Mammary epithelial cell (primary cell): Measurements from ENCODE around the gene DDR2.

Experiments used
- CTCF ChIP-seq, 2 donors: IDR thresholded peaks in 1 of 2; conservative IDR thresholded peaks in 1 of 2; 2 replicates each; pipeline ENCODE4 v1.5.1; 2011 to 2012; ENCODE audit warnings: inconsistent platforms in 2 of 2, low read length in 2 of 2, mild to moderate bottlenecking in 2 of 2, control low read depth in 1 of 2, low read depth in 1 of 2; ENCODE audit not compliant: insufficient read depth in 1 of 2; ENCODE audit errors: extremely low read depth in 1 of 2
- EZH2 ChIP-seq: IDR thresholded peaks from 2 replicates; pipeline ENCODE4 v1.6.1; 2012; ENCODE audit warnings: low read length, inconsistent platforms, borderline replicate concordance

DNA sequence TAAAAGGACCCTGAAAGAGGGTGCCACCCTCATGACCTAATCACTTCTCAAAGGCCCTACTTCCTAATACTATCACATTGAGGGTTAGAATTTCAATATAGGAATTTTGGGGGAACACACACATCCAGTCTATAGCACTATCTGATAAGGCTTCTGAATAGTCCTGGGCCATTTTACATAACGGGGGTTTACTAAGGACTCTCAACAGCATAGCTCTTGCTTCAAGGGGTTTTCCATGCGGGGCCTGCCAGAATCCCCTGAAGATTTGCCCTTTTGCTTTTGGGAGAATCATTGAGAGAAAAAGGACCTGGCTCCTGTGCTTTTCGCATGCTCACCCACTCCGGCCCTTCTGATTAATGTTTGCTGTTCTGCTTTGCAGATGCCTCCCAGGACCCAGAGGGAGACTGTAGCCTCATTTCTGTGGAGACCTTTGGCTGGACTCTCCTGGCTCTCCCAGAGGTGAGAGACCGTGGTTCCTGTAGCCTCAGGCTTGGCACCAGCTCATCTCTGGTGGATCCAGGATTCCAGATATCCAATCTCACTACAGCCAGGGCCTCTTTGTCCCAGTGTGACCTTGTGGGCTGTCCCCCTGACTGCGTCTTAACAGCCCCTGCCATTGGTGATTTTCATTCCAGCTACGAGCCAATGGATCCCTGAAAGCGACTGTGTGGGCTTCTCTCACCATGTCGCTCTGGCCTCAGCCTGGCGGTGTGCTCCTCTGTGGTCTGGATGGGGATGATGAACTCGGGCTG is 72.6 kb downstream of the DDR2 start:
- no peak for TF ChIP-seq CTCF (conservative IDR thresholded peaks at IDR 0.05 in 1 of 2, IDR thresholded peaks at IDR 0.05 in 1 of 2; ENCODE audit: extremely low read depth in 1 of 2, insufficient read depth in 1 of 2, low read depth in 1 of 2, low read length in 2 of 2)
- no peak for TF ChIP-seq EZH2
